Right atrium auricular region (tissue), 2 donors: Measurements from ENCODE around the gene DNAAF5. TPM values are rescaled to one million over a fixed set of nuclear protein-coding genes. Genes with fewer than 3 reads are reported as not detected.
A peak's percentile ranks its signal among the peaks of the same experiment; 100 is the strongest.

Experiments
- DNase-seq: peaks from one replicate; pipeline ENCODE4 v3.0.0-alpha.2; 2019; ENCODE audit warnings: low spot score
- H3K27ac ChIP-seq, 2 donors: fragments of 200-600 bp; sonication (generic); 1 replicate in 1 of 2; 2 replicates in 1 of 2; pipeline ENCODE4 v1.5.1; 2016 to 2019
- H3K27me3 ChIP-seq, 2 donors: fragments of 200-600 bp; sonication (generic); one replicate each; pipeline versions ENCODE4 v1.5.1 to v1.6.0; 2017 to 2019
- H3K36me3 ChIP-seq: fragments of 200-600 bp; sonication (generic); one replicate; pipeline ENCODE4 v1.5.1; 2016
- H3K4me1 ChIP-seq, 2 donors: fragments of 200-600 bp; sonication (generic); one replicate each; pipeline versions ENCODE4 v1.5.1 to v1.6.0; 2017 to 2019
- H3K4me3 ChIP-seq, 2 donors: fragments of 200-600 bp; sonication (generic); 1 replicate in 1 of 2; 2 replicates in 1 of 2; pipeline ENCODE4 v1.5.1; 2017 to 2019; ENCODE audit warnings: mild to moderate bottlenecking in 1 of 2, moderate library complexity in 1 of 2
- H3K9me3 ChIP-seq, 2 donors: fragments of 200-600 bp; sonication (generic); one replicate each; pipeline ENCODE4 v1.5.1; 2019
- CTCF ChIP-seq, 2 donors: fragments of 200-600 bp; sonication (generic); IDR thresholded peaks; one replicate each; pipeline ENCODE4 v1.5.1; 2019; ENCODE audit warnings: antibody characterized with exemption in 2 of 2
- total RNA-seq, 2 donors: library from RNA; depleted of rRNA; stranded (reverse); fragments of >200 nt; gene quantifications; one replicate each; pipeline ENCODE4 v1.1.0, GENCODE V29; 2016

DNAAF5 gene
- total RNA-seq, 2 donors from 2014 or later: 19.0 to 35.5 TPM

GRCh38 chr7:767580-767940 lies 41.1 kb downstream of the DNAAF5 start:
- Histone ChIP-seq H3K27ac (peak overlapping the region in 1 of 2 donors; percentile 64), H3K4me1 (peaks cover 0 to 29% of the 10 kb centered on the region in 2 donors), H3K4me3 (peak overlapping the region in 1 of 2 donors; percentile 17), H3K27me3 (no peaks in the 10 kb centered on the region), H3K9me3 (no peaks in the 10 kb centered on the region), H3K36me3 (peaks cover 40% of the 10 kb centered on the region)
- no peak for TF ChIP-seq CTCF (IDR thresholded peaks at IDR 0.05)
- no peak for DNase-seq

GRCh38 chr7:767941-768731 lies 41.6 kb downstream of the DNAAF5 start:
- peaks cover 0 to 29% of the 10 kb centered on the region in 2 donors for H3K4me1 ChIP-seq
- peaks cover 38% of the 10 kb centered on the region for H3K36me3 ChIP-seq
- H3K27ac ChIP-seq: peak overlapping the region; percentile 11 to 64
- no peaks in the 10 kb centered on the region for H3K9me3 ChIP-seq
- peak overlapping the region in 1 of 2 donors; percentile 17 for H3K4me3 ChIP-seq
- peak; percentile 68 for DNase-seq
- no peaks in the 10 kb centered on the region for H3K27me3 ChIP-seq
- no peak for TF ChIP-seq CTCF (IDR thresholded peaks at IDR 0.05)

GRCh38 chr7:768881-769504 lies 42.5 kb downstream of the DNAAF5 start:
- TF ChIP-seq CTCF (IDR thresholded peaks at IDR 0.05): peak in 1 of 2 donors; percentile 22
- H3K4me3 ChIP-seq: no peak overlapping the region
- peak overlapping the region; percentile 11 to 64 for H3K27ac ChIP-seq

GRCh38 chr7:770336-770735 lies 43.8 kb downstream of the DNAAF5 start:
- H3K36me3 ChIP-seq: peaks cover 19% of the 10 kb centered on the region
- H3K4me3 ChIP-seq: no peak overlapping the region
- peak overlapping the region; percentile 73 to 84 for H3K27ac ChIP-seq
- H3K9me3 ChIP-seq: no peaks in the 10 kb centered on the region
- H3K4me1 ChIP-seq: peaks cover 0 to 29% of the 10 kb centered on the region in 2 donors
- DNase-seq: no peak
- no peak for TF ChIP-seq CTCF (IDR thresholded peaks at IDR 0.05)
- no peaks in the 10 kb centered on the region for H3K27me3 ChIP-seq

More at GRCh38 chr7:768881-769504, 42.5 kb downstream of the DNAAF5 start:
- H3K36me3 ChIP-seq: peaks cover 33% of the 10 kb centered on the region
- peaks cover 0 to 29% of the 10 kb centered on the region in 2 donors for H3K4me1 ChIP-seq
- DNase-seq: peak; percentile 73
- no peaks in the 10 kb centered on the region for H3K9me3 ChIP-seq
- no peaks in the 10 kb centered on the region for H3K27me3 ChIP-seq

GRCh38 chr7:770741-771166 lies 44.3 kb downstream of the DNAAF5 start:
- peak overlapping the region; percentile 73 to 84 for H3K27ac ChIP-seq
- H3K4me3 ChIP-seq: no peak overlapping the region
- no peak for DNase-seq

More at GRCh38 chr7:770741-771166, 44.3 kb downstream of the DNAAF5 start:
- H3K36me3 ChIP-seq: peaks cover 19% of the 10 kb centered on the region
- TF ChIP-seq CTCF (IDR thresholded peaks at IDR 0.05): no peak
- peaks cover 0 to 29% of the 10 kb centered on the region in 2 donors for H3K4me1 ChIP-seq
- no peaks in the 10 kb centered on the region for H3K9me3 ChIP-seq
- no peaks in the 10 kb centered on the region for H3K27me3 ChIP-seq
